SU-DHL-6 (cell line): ENCODE results near the gene EVI5.

Source experiments
- CTCF ChIP-seq: fragments of 200-600 bp; sonication (generic); IDR thresholded peaks from one replicate; pipeline ENCODE4 v1.5.1; 2017; ENCODE audit warnings: antibody characterized with exemption, mild to moderate bottlenecking, low read length, moderate library complexity; ENCODE audit not compliant: insufficient read depth, poor library complexity, severe bottlenecking
- EZH2phosphoT487 ChIP-seq: fragments of 200-600 bp; sonication (generic), shearing (Covaris generic); conservative IDR thresholded peaks from 2 replicates; pipeline ENCODE4 v1.6.1; 2018; ENCODE audit warnings: mild to moderate bottlenecking, antibody characterized with exemption, low read length, moderate library complexity, mixed read lengths

DNA sequence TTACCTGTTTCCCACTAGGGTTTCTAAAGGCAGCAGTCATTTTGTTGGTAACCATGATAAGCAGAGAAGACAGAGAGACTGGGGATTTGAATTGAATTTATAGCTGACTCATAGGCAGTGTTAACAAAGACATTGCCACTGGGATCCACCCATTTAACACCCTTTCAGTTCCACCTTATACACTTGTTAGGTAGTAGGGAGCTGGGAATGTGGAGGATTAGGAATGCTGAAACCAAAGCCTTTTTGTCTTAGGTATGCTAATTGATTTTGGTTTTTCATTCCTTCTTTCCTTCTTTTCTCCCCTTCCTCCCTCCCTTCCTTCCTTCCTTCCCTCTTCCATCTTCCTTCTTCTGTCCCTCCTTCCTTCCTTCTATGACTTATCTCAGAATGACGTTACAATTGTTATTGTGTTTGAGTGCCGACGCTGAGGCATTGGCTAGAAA lies 7.5 kb upstream of the EVI5 start:
- TF ChIP-seq CTCF = no peak
- TF ChIP-seq EZH2phosphoT487 = no peak
